Common myeloid progenitor, CD34-positive (primary cell): Measurements from ENCODE around the gene SUPT6H.

Experiments
- CTCF ChIA-PET: fragments of 350-600 bp; sonication (Branson Sonifier 250); formaldehyde crosslinking; loops from one replicate; lab custom pipeline; 2021; ENCODE audit warnings: antibody characterized with exemption; lab: Charles Lee
- POLR2A ChIA-PET: fragments of 350-600 bp; sonication (Branson Sonifier 250); formaldehyde crosslinking; loops from one replicate; lab custom pipeline; 2021; ENCODE audit warnings: antibody characterized with exemption; lab: Charles Lee
- DNase-seq, 3 donors: peaks; one replicate each; pipeline versions ENCODE4 v3.0.0 to v3.0.0-alpha.2; 2013
- H3K27ac ChIP-seq, 2 experiments: 1 replicate in 1 of 2; 2 replicates in 1 of 2; pipeline ENCODE4 v1.7.0; 2013; ENCODE audit warnings: inconsistent platforms in 2 of 2, low read length in 2 of 2, mild to moderate bottlenecking in 2 of 2, low read depth in 1 of 2, moderate library complexity in 1 of 2; ENCODE audit not compliant: severe bottlenecking in 2 of 2, insufficient read depth in 1 of 2, poor library complexity in 1 of 2
- H3K27me3 ChIP-seq, 5 experiments: replicated peaks in 2 of 5; 1 replicate in 3 of 5; 2 replicates in 2 of 5; pipeline versions ENCODE4 v1.6.1 to v1.7.0; 2013; ENCODE audit warnings: low read length in 4 of 5, mild to moderate bottlenecking in 2 of 5, moderate library complexity in 2 of 5, inconsistent platforms in 1 of 5; ENCODE audit not compliant: insufficient read depth in 5 of 5, control insufficient read depth in 4 of 5
- H3K36me3 ChIP-seq, 4 experiments: 1 replicate in 2 of 4; 2 replicates in 2 of 4; pipeline versions ENCODE4 v1.6.1 to v1.7.0; 2013; ENCODE audit warnings: low read length in 3 of 4, control low read depth in 1 of 4, mild to moderate bottlenecking in 1 of 4; ENCODE audit not compliant: control insufficient read depth in 4 of 4, insufficient read depth in 4 of 4
- H3K4me1 ChIP-seq, 4 experiments: 1 replicate in 3 of 4; 2 replicates in 1 of 4; pipeline versions ENCODE4 v1.6.1 to v1.7.1; 2013; ENCODE audit warnings: low read length in 3 of 4, mild to moderate bottlenecking in 3 of 4, control low read depth in 1 of 4, inconsistent platforms in 1 of 4, moderate library complexity in 1 of 4; ENCODE audit not compliant: control insufficient read depth in 4 of 4, insufficient read depth in 4 of 4; ENCODE audit errors: control extremely low read depth in 1 of 4
- H3K4me3 ChIP-seq, 7 experiments: 1 replicate in 4 of 7; 2 replicates in 3 of 7; pipeline versions ENCODE4 v1.5.1 to v1.7.0; 2013; ENCODE audit warnings: mild to moderate bottlenecking in 7 of 7, low read length in 6 of 7, moderate library complexity in 6 of 7, inconsistent platforms in 2 of 7, low read depth in 2 of 7, control low read depth in 1 of 7; ENCODE audit not compliant: insufficient read depth in 4 of 7, control insufficient read depth in 1 of 7; ENCODE audit errors: extremely low read depth in 1 of 7
- H3K9me3 ChIP-seq, 5 experiments: 1 replicate in 4 of 5; 2 replicates in 1 of 5; pipeline versions ENCODE4 v1.6.1 to v1.7.1; 2013; ENCODE audit warnings: low read length in 4 of 5, mild to moderate bottlenecking in 2 of 5, inconsistent platforms in 1 of 5, low read depth in 1 of 5, moderate library complexity in 1 of 5; ENCODE audit not compliant: control insufficient read depth in 4 of 5, insufficient read depth in 2 of 5; ENCODE audit errors: control extremely low read depth in 1 of 5
- WGBS: methylation state at CpG from one replicate; pipeline ENCODE4 v1.1.5; 2013; ENCODE audit not compliant: insufficient coverage; 5-methylcytosine and 5-hydroxymethylcytosine counted together

SUPT6H gene

GRCh38 chr17:28693869-28694268 is 31.9 kb downstream of the SUPT6H start:
- DNase-seq = no peak
- Histone ChIP-seq H3K27ac (no peak overlapping the region), H3K4me1 (no peaks in the 10 kb centered on the region), H3K4me3 (no peak overlapping the region), H3K36me3 (peaks cover 36 to 91% (median 66%) of the 10 kb centered on the region in 4 experiments), H3K9me3 (no peaks in the 10 kb centered on the region), H3K27me3 (no peaks in the 10 kb centered on the region)
- WGBS = 100% methylated on average over 1 of the region's 1 CpG
- POLR2A ChIA-PET = no interaction called here
- CTCF ChIA-PET = interaction anchor here (0.8 to 2.2 kb wide), 4 partner anchors 8 to 47 kb away, joined by 3 to 7 read pairs (median 4); no protein-coding TSS in a partner anchor

GRCh38 chr17:28698253-28698941 is 36.4 kb downstream of the SUPT6H start:
- Histone ChIP-seq H3K27me3 (no peaks in the 10 kb centered on the region), H3K9me3 (no peaks in the 10 kb centered on the region), H3K27ac (no peak overlapping the region), H3K4me1 (no peaks in the 10 kb centered on the region), H3K4me3 (no peak overlapping the region), H3K36me3 (peaks cover 36 to 100% (median 80%) of the 10 kb centered on the region in 4 experiments)
- ChIA-PET POLR2A (no interaction called here), CTCF (no interaction called here)
- 95% methylated on average over 6 of the region's 6 CpGs for WGBS
- no peak for DNase-seq

- Histone ChIP-seq H3K4me3 (no peak overlapping the region), H3K36me3 (peaks cover 37 to 97% (median 75%) of the 10 kb centered on the region in 4 experiments), H3K27me3 (no peaks in the 10 kb centered on the region), H3K4me1 (no peaks in the 10 kb centered on the region), H3K27ac (no peak overlapping the region), H3K9me3 (no peaks in the 10 kb centered on the region)
- CTCF ChIA-PET = interaction anchor here (0.6 to 1.2 kb wide), 3 partner anchors 8 to 25 kb away, joined by 3 to 4 read pairs (median 4); no protein-coding TSS in a partner anchor
- POLR2A ChIA-PET = no interaction called here
- no peak for DNase-seq
- WGBS = 98% methylated on average over 7 of the region's 8 CpGs
These were observed 38.3 kb downstream of the SUPT6H start for GRCh38 chr17:28700278-28700677.

GRCh38 chr17:28700830-28701492 is 39.0 kb downstream of the SUPT6H start:
- Histone ChIP-seq H3K4me3 (no peak overlapping the region), H3K4me1 (no peaks in the 10 kb centered on the region), H3K9me3 (no peaks in the 10 kb centered on the region), H3K36me3 (peaks cover 33 to 90% (median 70%) of the 10 kb centered on the region in 4 experiments), H3K27me3 (no peaks in the 10 kb centered on the region), H3K27ac (no peak overlapping the region)
- POLR2A ChIA-PET = no interaction called here
- no peak for DNase-seq
- 97% methylated on average over 8 of the region's 10 CpGs for WGBS
- CTCF ChIA-PET = interaction anchor here (1.2 kb wide), 1 partner anchor 25 kb away, joined by 4 read pairs; no protein-coding TSS in a partner anchor

GRCh38 chr17:28702026-28702751 is 40.2 kb downstream of the SUPT6H start:
- H3K36me3 ChIP-seq = peaks cover 33 to 81% (median 61%) of the 10 kb centered on the region in 4 experiments
- H3K4me1 ChIP-seq = no peaks in the 10 kb centered on the region
- no peak overlapping the region for H3K27ac ChIP-seq
- no peak overlapping the region for H3K4me3 ChIP-seq
- ChIA-PET POLR2A (interaction anchor here (1.1 kb wide), 1 partner anchor 9 kb away, joined by 3 read pairs; no protein-coding TSS in a partner anchor), CTCF (interaction anchor here (1.4 kb wide), 1 partner anchor 9 kb away, joined by 5 read pairs; no protein-coding TSS in a partner anchor)
- DNase-seq = no peak
- WGBS = 98% methylated on average over 10 of the region's 10 CpGs
- no peaks in the 10 kb centered on the region for H3K27me3 ChIP-seq
- no peaks in the 10 kb centered on the region for H3K9me3 ChIP-seq

GRCh38 chr17:28702752-28703150 is 40.7 kb downstream of the SUPT6H start:
- CTCF ChIA-PET = interaction anchor here (1.4 kb wide), 1 partner anchor 9 kb away, joined by 5 read pairs; no protein-coding TSS in a partner anchor
- no peak overlapping the region for H3K4me3 ChIP-seq
- H3K36me3 ChIP-seq = peaks cover 30 to 76% (median 56%) of the 10 kb centered on the region in 4 experiments
- H3K27me3 ChIP-seq = no peaks in the 10 kb centered on the region
- POLR2A ChIA-PET = interaction anchor here (1.1 kb wide), 1 partner anchor 8 kb away, joined by 3 read pairs; no protein-coding TSS in a partner anchor
- H3K27ac ChIP-seq = no peak overlapping the region
- DNase-seq = no peak
- no peaks in the 10 kb centered on the region for H3K9me3 ChIP-seq
- 100% methylated on average over 2 of the region's 3 CpGs for WGBS
- no peaks in the 10 kb centered on the region for H3K4me1 ChIP-seq
